Skeletal muscle tissue (tissue), 4 donors: ENCODE data around the gene MAP7. TPM values are rescaled to one million over a fixed set of nuclear protein-coding genes. Genes with fewer than 3 reads are reported as not detected.
"Not testable (repeated sequence)": the region's sequence is repeated elsewhere in the genome, so short reads cannot be mapped to it uniquely, and the experiment has no call there.

Experiments used
- H3K27ac ChIP-seq: one replicate; pipeline ENCODE4 v1.7.0; 2013; ENCODE audit warnings: mild to moderate bottlenecking, low read depth, low read length, inconsistent platforms
- H3K27me3 ChIP-seq, 3 donors: one replicate each; pipeline ENCODE4 v1.7.0; 2013; ENCODE audit warnings: low read length in 3 of 3; ENCODE audit not compliant: control insufficient read depth in 3 of 3, insufficient read depth in 3 of 3
- H3K36me3 ChIP-seq, 3 donors: one replicate each; pipeline ENCODE4 v1.7.0; 2013; ENCODE audit warnings: low read length in 3 of 3; ENCODE audit not compliant: control insufficient read depth in 3 of 3, insufficient read depth in 3 of 3
- H3K4me1 ChIP-seq, 3 donors: one replicate each; pipeline ENCODE4 v1.7.0; 2013; ENCODE audit warnings: low read length in 3 of 3, mild to moderate bottlenecking in 3 of 3; ENCODE audit not compliant: control insufficient read depth in 3 of 3, insufficient read depth in 3 of 3
- H3K4me3 ChIP-seq, 3 donors: one replicate each; pipeline ENCODE4 v1.7.0; 2013; ENCODE audit warnings: low read length in 3 of 3
- H3K9ac ChIP-seq, 3 donors: one replicate each; pipeline ENCODE4 v1.7.0; 2013; ENCODE audit warnings: low read length in 3 of 3, mild to moderate bottlenecking in 3 of 3, moderate library complexity in 2 of 3, low read depth in 1 of 3
- H3K9me3 ChIP-seq, 3 donors: one replicate each; pipeline ENCODE4 v1.7.0; 2013; ENCODE audit warnings: low read length in 3 of 3; ENCODE audit not compliant: control insufficient read depth in 3 of 3
- total RNA-seq: library from RNA; depleted of rRNA; stranded (reverse); fragments of >200 nt; gene quantifications from one replicate; pipeline ENCODE4 v1.2.3, GENCODE V29; 2014
- donor health status: Osteomylitis.

MAP7 gene
- total RNA-seq, 1 donor from 2014 or later = under 0.01 TPM

- Histone ChIP-seq H3K36me3 (no peaks in the 10 kb centered on the region), H3K4me3 (no peak overlapping the region), H3K4me1 (no peaks in the 10 kb centered on the region)
Observed at GRCh38 chr6:136501514-136501913, 48.7 kb downstream of the MAP7 start.

GRCh38 chr6:136501096-136501495 is 49.1 kb downstream of the MAP7 start:
- H3K27ac ChIP-seq = no peak overlapping the region
- H3K4me1 ChIP-seq = no peaks in the 10 kb centered on the region
- no peaks in the 10 kb centered on the region for H3K9me3 ChIP-seq
- H3K27me3 ChIP-seq = no peaks in the 10 kb centered on the region
- no peak overlapping the region for H3K9ac ChIP-seq
- H3K36me3 ChIP-seq = no peaks in the 10 kb centered on the region
- no peak overlapping the region for H3K4me3 ChIP-seq

More at GRCh38 chr6:136501514-136501913, 48.7 kb downstream of the MAP7 start:
- Histone ChIP-seq H3K27me3 (no peaks in the 10 kb centered on the region), H3K9ac (no peak overlapping the region), H3K9me3 (no peaks in the 10 kb centered on the region), H3K27ac (no peak overlapping the region)

GRCh38 chr6:136500414-136500813 is 49.8 kb downstream of the MAP7 start:
- no peak overlapping the region for H3K27ac ChIP-seq
- H3K9ac ChIP-seq = no peak overlapping the region
- H3K9me3 ChIP-seq = no peaks in the 10 kb centered on the region
- H3K4me3 ChIP-seq = no peak overlapping the region
- no peaks in the 10 kb centered on the region for H3K27me3 ChIP-seq
- no peaks in the 10 kb centered on the region for H3K36me3 ChIP-seq
- H3K4me1 ChIP-seq = no peaks in the 10 kb centered on the region

GRCh38 chr6:136499370-136499769 is 50.9 kb downstream of the MAP7 start:
- Histone ChIP-seq H3K9me3 (no peaks in the 10 kb centered on the region), H3K4me3 (no peak overlapping the region), H3K27ac (no peak overlapping the region), H3K36me3 (no peaks in the 10 kb centered on the region), H3K27me3 (no peaks in the 10 kb centered on the region), H3K4me1 (no peaks in the 10 kb centered on the region), H3K9ac (no peak overlapping the region)

GRCh38 chr6:136496449-136496848 is 53.8 kb downstream of the MAP7 start:
- H3K9ac ChIP-seq, H3K27ac ChIP-seq, H3K36me3 ChIP-seq, H3K9me3 ChIP-seq, H3K4me3 ChIP-seq, H3K4me1 ChIP-seq, H3K27me3 ChIP-seq: not testable (repeated sequence)

GRCh38 chr6:136494710-136495109 is 55.5 kb downstream of the MAP7 start:
- Histone ChIP-seq H3K27ac (no peak overlapping the region), H3K36me3 (no peaks in the 10 kb centered on the region), H3K4me3 (no peak overlapping the region), H3K27me3 (no peaks in the 10 kb centered on the region), H3K4me1 (no peaks in the 10 kb centered on the region), H3K9ac (no peak overlapping the region), H3K9me3 (no peaks in the 10 kb centered on the region)

GRCh38 chr6:136494059-136494458 is 56.2 kb downstream of the MAP7 start:
- Histone ChIP-seq H3K36me3 (no peaks in the 10 kb centered on the region), H3K27me3 (no peaks in the 10 kb centered on the region), H3K4me3 (no peak overlapping the region), H3K9me3 (no peaks in the 10 kb centered on the region), H3K27ac (no peak overlapping the region), H3K9ac (no peak overlapping the region), H3K4me1 (no peaks in the 10 kb centered on the region)

- no peak overlapping the region for H3K9ac ChIP-seq
- H3K4me1 ChIP-seq = no peaks in the 10 kb centered on the region
- no peak overlapping the region for H3K27ac ChIP-seq
- no peak overlapping the region for H3K4me3 ChIP-seq
- H3K9me3 ChIP-seq = no peaks in the 10 kb centered on the region
- no peaks in the 10 kb centered on the region for H3K27me3 ChIP-seq
- H3K36me3 ChIP-seq = no peaks in the 10 kb centered on the region
Observed at GRCh38 chr6:136492409-136492808, 57.8 kb downstream of the MAP7 start.

- Histone ChIP-seq H3K36me3 (no peaks in the 10 kb centered on the region), H3K4me1 (no peaks in the 10 kb centered on the region), H3K9ac (no peak overlapping the region), H3K27me3 (no peaks in the 10 kb centered on the region), H3K27ac (no peak overlapping the region), H3K9me3 (no peaks in the 10 kb centered on the region), H3K4me3 (no peak overlapping the region)
Observed at GRCh38 chr6:136491754-136492153, 58.5 kb downstream of the MAP7 start.

- Histone ChIP-seq H3K27me3 (no peaks in the 10 kb centered on the region), H3K27ac (no peak overlapping the region), H3K4me3 (no peak overlapping the region), H3K9ac (no peak overlapping the region), H3K4me1 (no peaks in the 10 kb centered on the region), H3K36me3 (no peaks in the 10 kb centered on the region), H3K9me3 (no peaks in the 10 kb centered on the region)
Observed at GRCh38 chr6:136491251-136491650, 59.0 kb downstream of the MAP7 start.

GRCh38 chr6:136489689-136490033 is 60.6 kb downstream of the MAP7 start:
- not testable (repeated sequence) for H3K4me1 ChIP-seq, H3K27ac ChIP-seq, H3K9me3 ChIP-seq, H3K27me3 ChIP-seq, H3K4me3 ChIP-seq, H3K36me3 ChIP-seq, H3K9ac ChIP-seq
